Activated T-helper 1 cell treated with anti-CD3 and anti-CD28 coated beads, Interleukin-12 subunit alpha, Interleukin-12 subunit beta, Interleukin-2, Interleukin-4 antibody, amounts not matched to agents 30 ng/mL and 10 ng/mL and 1 ng/mL, durations not matched to agents 14 hours and 24 hours and 36 hours (primary cell): ENCODE results near the gene SAMD11. TPM values are rescaled to one million over a fixed set of nuclear protein-coding genes. Genes with fewer than 3 reads are reported as not detected.
"Not testable (repeated sequence)": the region's sequence is repeated elsewhere in the genome, so short reads cannot be mapped to it uniquely, and the experiment has no call there.

Source experiments
- DNase-seq: peaks from one replicate; pipeline ENCODE4 v3.0.0; 2021; ENCODE audit warnings: low spot score
- H3K27ac Mint-ChIP-seq: one replicate; pipeline ENCODE4 v1.8.0; 2021; ENCODE audit warnings: mild to moderate bottlenecking, mixed read lengths
- H3K27me3 Mint-ChIP-seq: one replicate; pipeline ENCODE4 v1.8.0; 2022; ENCODE audit warnings: mild to moderate bottlenecking, moderate library complexity, mixed read lengths; ENCODE audit not compliant: insufficient read depth
- H3K36me3 Mint-ChIP-seq: one replicate; pipeline ENCODE4 v1.8.0; 2021; ENCODE audit warnings: low read depth, mixed read lengths
- H3K4me1 Mint-ChIP-seq: one replicate; pipeline ENCODE4 v1.8.0; 2021; ENCODE audit warnings: low read depth, mixed read lengths
- H3K4me3 Mint-ChIP-seq: one replicate; pipeline ENCODE4 v1.8.0; 2021; ENCODE audit warnings: mild to moderate bottlenecking, moderate library complexity, mixed read lengths
- H3K9me3 Mint-ChIP-seq: one replicate; pipeline ENCODE4 v1.8.0; 2021; ENCODE audit warnings: mixed read lengths
- intact Hi-C: fragments of 100-400 bp; cut with micrococcal nuclease; formaldehyde crosslinking; loops from one replicate; pipeline ENCODE4 v1.15.1; 2024
- total RNA-seq: library from RNA; stranded (reverse); gene quantifications from 2 replicates; pipeline ENCODE4 v1.2.3, GENCODE V29; 2022

The SAMD11 gene, protein sequence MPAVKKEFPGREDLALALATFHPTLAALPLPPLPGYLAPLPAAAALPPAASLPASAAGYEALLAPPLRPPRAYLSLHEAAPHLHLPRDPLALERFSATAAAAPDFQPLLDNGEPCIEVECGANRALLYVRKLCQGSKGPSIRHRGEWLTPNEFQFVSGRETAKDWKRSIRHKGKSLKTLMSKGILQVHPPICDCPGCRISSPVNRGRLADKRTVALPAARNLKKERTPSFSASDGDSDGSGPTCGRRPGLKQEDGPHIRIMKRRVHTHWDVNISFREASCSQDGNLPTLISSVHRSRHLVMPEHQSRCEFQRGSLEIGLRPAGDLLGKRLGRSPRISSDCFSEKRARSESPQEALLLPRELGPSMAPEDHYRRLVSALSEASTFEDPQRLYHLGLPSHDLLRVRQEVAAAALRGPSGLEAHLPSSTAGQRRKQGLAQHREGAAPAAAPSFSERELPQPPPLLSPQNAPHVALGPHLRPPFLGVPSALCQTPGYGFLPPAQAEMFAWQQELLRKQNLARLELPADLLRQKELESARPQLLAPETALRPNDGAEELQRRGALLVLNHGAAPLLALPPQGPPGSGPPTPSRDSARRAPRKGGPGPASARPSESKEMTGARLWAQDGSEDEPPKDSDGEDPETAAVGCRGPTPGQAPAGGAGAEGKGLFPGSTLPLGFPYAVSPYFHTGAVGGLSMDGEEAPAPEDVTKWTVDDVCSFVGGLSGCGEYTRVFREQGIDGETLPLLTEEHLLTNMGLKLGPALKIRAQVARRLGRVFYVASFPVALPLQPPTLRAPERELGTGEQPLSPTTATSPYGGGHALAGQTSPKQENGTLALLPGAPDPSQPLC
- not detected in 2 replicates for total RNA-seq

DNA sequence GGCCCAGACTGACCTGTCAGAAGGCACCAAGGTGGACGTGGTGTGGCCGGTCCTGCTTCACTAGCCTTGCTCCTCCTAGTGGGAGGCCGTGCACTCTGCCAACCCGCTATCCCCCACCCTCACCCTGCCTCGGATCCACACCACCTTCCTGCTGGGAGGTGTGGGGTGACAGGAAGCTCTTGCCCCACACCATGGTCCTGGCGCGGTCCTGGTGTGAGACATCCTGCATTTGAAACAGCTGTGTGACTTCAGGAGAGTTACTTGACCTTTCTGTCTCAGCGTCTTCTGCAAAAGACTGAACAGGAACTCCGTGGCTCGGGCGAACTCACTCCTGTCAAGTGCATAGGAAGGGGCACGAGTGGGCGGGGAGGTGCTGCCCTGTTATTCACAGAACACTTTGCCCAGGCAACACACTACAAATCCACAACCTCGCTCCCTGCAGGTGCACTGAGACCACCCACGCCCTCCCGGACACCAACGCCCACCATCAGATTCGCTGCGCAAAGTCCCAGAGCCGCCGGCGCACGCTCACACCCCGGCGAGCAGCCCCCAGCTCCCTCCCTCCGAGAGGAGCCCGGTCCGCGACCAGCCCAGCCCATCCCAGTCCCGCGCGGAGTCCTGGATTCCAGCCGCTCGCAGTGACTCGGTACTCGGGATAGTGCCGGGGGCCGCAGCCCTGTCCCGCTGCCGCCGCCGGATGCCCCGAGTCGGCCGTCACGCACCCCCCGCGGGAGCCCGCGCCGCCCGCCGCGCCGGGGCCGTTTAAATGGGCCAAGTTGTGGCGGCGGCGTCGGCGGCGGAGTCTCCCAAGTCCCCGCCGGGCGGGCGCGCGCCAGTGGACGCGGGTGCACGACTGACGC, at the start of gene SAMD11:
TSS of gene SAMD11 (plus strand) at position 793 of the 860 bp plus-strand sequence. CDS start 509 bp downstream, outside the sequence.
- Mint-ChIP-seq H3K36me3 (no peaks in the 10 kb centered on the region), H3K27ac (peak within 1 kb of the TSS; percentile 48), H3K4me1 (peaks cover 6% of the 10 kb centered on the region), H3K27me3 (peaks cover 52% of the 10 kb centered on the region), H3K4me3 (peak within 1 kb of the TSS; percentile 62), H3K9me3 (no peaks in the 10 kb centered on the region)
- peak; percentile 25 for DNase-seq
- intact Hi-C loops = loop anchor here (2.0 to 10.0 kb wide), 2 partner anchors 17 to 171 kb away; no protein-coding TSS in a partner anchor

DNA sequence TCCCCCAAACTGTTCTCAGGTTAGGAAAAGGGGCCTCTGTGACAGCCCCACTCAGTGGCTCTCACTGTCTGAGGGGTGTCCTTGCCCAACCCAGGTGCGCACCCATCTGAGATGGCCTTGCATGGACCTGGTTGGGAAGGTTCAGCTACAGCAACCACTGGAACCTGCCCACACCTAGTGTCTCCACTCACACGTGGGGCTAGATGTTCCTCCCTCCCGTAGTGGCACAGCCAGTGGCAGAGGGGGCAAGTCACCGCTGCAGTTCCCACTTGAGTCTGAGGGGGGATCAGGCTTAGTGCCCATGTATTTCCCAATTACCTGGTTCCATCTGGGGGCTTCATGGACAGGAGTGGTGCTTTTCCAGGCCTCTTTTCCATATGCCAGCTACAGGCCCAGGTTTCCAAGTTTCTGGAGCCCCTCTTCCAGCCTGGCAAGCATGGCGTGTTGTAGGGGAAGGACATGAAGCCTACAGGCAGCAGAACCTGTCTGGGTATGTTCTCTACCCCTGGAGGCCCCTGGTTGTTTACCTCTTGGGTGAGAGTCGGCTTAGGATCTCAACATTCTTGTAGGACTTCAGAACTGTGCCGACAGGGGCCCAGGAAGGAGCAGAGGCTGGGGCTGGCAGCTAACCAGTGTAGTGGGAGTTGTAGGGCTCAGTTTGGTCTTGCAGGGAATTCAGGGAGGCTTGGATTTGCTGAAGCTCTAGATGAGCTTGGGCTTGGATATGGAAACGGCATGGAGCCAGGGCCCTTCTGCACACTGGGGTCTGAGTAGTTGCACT, 47.1 kb upstream of the SAMD11 start:
- H3K4me3 Mint-ChIP-seq, H3K4me1 Mint-ChIP-seq, intact Hi-C loops, H3K9me3 Mint-ChIP-seq, H3K36me3 Mint-ChIP-seq, DNase-seq: not testable (repeated sequence)
- Mint-ChIP-seq H3K27ac (peak overlapping the region; percentile 82), H3K27me3 (peaks cover 18% of the 10 kb centered on the region)

DNA sequence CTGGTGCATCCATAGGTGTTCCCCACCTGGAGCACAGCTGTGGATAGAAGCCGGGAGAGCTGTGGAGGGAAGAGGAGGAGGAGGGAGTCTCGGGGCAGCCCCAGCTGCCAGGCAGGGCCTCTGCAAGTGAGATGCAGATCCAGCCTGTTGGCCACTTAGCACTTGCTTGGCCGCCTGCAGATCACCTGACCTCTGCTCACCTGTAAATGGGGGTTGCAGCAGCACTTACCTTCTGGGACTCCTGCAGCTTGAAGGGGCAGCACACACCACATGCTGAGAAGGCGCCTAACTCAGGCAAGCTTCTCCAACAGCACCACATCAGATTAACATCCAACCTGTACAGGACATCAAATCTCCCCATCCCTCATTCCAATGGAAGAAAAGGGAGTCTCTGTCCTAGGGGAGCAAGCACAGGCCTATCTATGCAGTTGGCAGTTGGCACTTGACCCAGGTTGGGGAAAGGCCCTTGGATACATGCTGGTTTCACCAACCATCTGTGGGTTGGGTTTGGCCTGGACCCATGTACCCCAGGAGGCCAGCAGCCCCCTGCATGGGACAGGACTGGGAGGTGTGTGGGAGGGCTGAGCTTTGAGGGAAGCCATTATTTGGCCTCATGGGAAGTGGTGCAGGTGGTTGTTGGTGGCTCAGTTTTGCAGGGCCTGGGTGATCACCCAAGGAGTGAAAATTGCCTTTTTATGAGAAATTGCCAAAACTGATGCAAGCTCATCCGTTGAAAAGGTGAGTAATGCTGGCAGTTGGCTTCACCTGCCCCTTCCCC, 46.3 kb upstream of the SAMD11 start:
- H3K4me3 Mint-ChIP-seq, H3K9me3 Mint-ChIP-seq, H3K4me1 Mint-ChIP-seq, DNase-seq, intact Hi-C loops, H3K36me3 Mint-ChIP-seq, H3K27ac Mint-ChIP-seq: not testable (repeated sequence)
- peaks cover 20% of the 10 kb centered on the region for H3K27me3 Mint-ChIP-seq

DNA sequence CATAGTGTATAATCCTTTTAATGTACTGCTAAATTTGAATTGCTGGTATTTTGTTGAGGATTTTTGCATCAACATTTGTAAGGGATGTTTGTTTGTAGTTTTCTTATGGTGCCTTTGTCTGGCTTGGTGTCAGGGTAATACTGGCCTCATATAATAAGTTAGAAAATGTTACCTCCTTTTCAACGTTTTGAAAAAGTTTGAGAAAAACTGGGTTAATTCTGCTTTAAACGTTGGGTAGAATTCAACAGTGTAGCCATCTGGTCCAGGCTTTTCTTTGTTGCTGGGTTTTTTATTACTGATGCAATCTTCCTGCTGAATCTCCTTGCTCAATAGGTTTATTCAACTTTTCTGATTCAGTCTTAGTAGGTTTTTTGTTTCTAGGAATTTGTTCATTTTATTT, 43.2 kb upstream of the SAMD11 start:
- H3K27ac Mint-ChIP-seq, H3K36me3 Mint-ChIP-seq, intact Hi-C loops, H3K4me3 Mint-ChIP-seq, DNase-seq, H3K9me3 Mint-ChIP-seq, H3K4me1 Mint-ChIP-seq: not testable (repeated sequence)
- peaks cover 45% of the 10 kb centered on the region for H3K27me3 Mint-ChIP-seq

DNA sequence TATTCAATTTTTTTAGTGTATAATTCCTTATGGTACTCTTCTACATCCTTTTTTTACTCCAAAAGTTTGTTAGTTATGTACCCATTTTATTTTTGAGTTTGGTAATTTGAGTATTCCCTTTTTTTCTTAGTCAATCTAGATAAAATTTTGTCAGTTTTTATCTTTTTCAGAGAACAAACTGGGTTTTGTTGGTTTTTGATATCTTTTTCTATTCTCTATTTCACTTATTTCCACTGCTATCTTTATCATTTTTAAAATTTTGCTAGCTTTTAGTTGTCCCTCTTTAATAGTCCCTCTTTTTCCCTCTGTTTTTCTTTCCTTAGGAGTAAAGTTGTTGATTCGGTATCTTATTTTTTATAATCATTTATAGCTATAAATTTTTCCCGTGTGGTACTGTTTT, 42.8 kb upstream of the SAMD11 start:
- H3K4me3 Mint-ChIP-seq, H3K4me1 Mint-ChIP-seq: not testable (repeated sequence)

DNA sequence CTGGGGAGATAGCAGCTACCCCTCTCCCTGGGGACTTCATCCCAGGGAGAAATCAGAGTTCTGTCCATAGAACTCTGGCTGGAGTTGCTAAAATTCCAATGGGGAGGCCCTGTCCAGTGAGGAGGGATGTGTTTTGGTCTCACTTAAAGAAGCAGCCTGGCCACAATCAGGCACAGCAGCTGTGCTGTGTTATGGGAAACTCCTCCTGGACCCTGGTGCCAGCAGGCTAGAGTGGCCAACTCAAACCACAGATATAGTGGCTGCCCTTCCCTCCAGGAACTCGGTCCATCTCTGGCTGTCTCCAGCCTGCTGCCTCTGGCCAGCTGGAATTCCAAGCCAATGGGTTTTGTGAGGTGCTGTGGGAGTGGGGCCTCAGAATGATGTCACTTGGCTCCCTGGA, 37.4 kb upstream of the SAMD11 start:
- Mint-ChIP-seq H3K4me3 (no peak overlapping the region), H3K36me3 (no peaks in the 10 kb centered on the region), H3K27ac (no peak overlapping the region), H3K27me3 (peaks cover 60% of the 10 kb centered on the region), H3K4me1 (peaks cover 8% of the 10 kb centered on the region), H3K9me3 (no peaks in the 10 kb centered on the region)
- intact Hi-C loops = no loop called here
- no peak for DNase-seq

More for the DNA sequence above, 42.8 kb upstream of the SAMD11 start:
- peaks cover 48% of the 10 kb centered on the region for H3K27me3 Mint-ChIP-seq
- H3K27ac Mint-ChIP-seq, H3K9me3 Mint-ChIP-seq, DNase-seq, intact Hi-C loops, H3K36me3 Mint-ChIP-seq: not testable (repeated sequence)

DNA sequence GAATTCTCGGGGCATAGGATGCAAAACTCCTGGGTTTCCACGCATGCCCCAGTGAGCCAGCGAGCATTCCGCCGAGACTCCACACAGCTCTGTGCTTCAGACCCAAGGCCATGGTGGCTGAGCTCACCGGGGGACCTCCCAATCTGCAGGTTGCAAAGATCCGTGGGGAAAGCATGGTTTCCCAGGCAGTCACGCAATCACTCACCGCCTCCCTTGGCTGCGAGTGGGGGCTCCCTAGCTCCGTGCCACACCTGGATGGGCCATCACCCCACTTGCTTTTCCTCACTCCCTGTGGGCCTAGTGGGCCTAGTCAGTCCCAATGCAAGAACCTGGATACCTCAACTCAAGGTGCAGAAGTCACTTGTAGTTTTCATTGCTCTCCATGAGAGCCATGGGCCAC, 37.0 kb upstream of the SAMD11 start:
- intact Hi-C loops = no loop called here
- no peaks in the 10 kb centered on the region for H3K36me3 Mint-ChIP-seq
- no peak for DNase-seq
- no peak overlapping the region for H3K4me3 Mint-ChIP-seq
- H3K9me3 Mint-ChIP-seq = no peaks in the 10 kb centered on the region
- no peak overlapping the region for H3K27ac Mint-ChIP-seq
- H3K4me1 Mint-ChIP-seq = peaks cover 8% of the 10 kb centered on the region
- peaks cover 60% of the 10 kb centered on the region for H3K27me3 Mint-ChIP-seq

DNA sequence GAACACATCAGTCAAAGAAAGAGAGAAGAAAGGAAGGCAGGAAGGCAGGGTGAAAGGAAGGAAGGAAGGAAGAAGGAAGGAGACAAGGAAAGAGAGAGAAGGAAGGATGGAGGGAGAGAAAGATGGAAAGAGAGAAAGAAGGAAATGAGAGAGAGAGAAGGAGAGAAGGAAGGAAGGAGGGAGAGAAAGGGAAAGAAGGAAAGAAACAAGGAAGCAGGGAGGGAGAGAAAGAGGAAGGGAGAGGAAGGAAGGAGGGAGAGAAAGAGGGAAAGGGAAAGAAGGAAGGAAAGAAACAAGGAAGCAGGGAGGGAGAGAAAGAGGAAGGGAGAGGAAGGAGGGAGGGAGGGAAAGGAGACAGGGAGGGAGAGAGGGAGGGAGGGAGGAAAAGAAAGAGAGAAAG, 35.4 kb upstream of the SAMD11 start:
- Mint-ChIP-seq H3K4me1 (peaks cover 8% of the 10 kb centered on the region), H3K9me3 (no peaks in the 10 kb centered on the region), H3K27me3 (peaks cover 50% of the 10 kb centered on the region), H3K36me3 (no peaks in the 10 kb centered on the region), H3K4me3 (no peak overlapping the region), H3K27ac (peak overlapping the region; percentile 9)
- intact Hi-C loops = no loop called here
- no peak for DNase-seq

DNA sequence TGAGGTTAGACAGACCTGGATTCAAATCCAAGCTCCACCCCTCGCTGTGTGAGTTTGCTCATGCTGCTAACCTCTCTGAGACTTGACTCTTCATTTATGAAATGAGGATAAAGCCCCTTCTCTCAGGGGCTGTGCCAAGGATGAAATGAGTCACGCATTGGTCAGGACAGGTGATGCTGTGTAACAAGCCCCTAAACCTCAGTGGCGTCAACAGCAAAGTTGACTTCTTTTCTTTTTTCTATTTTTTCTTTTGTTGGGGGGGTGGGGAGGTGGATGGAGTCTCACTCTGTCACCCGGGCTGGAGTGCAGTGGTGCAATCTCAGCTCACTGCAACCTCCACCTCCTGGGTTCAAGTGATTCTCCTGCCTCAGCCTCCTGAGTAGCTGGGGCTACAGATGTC, 33.9 kb upstream of the SAMD11 start:
- H3K27me3 Mint-ChIP-seq = peaks cover 48% of the 10 kb centered on the region
- H3K4me1 Mint-ChIP-seq, H3K9me3 Mint-ChIP-seq, DNase-seq, H3K36me3 Mint-ChIP-seq, H3K27ac Mint-ChIP-seq, H3K4me3 Mint-ChIP-seq: not testable (repeated sequence)
- intact Hi-C loops = loop anchor here (2.0 kb wide), 1 partner anchor 15 kb away; no protein-coding TSS in a partner anchor

DNA sequence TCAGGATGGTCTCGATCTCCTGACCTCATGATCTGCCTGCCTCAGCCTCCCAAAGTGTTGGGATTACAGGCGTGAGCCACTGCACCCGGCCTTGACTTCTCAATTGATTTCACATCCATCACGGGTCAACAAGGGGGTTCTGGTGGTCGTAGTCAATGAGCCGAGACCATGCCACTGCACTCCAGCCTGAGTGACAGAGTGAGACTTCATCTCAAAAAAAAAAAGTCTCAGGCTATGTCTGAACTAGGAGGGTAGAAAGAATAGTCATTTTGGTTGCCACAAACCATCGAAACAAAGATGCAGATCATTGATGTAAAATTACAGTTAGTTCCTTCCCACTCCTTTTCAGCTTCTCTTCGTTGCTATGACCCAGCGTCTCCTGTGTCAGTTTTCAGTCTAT, 33.5 kb upstream of the SAMD11 start:
- not testable (repeated sequence) for H3K4me1 Mint-ChIP-seq, H3K4me3 Mint-ChIP-seq, DNase-seq, H3K9me3 Mint-ChIP-seq, H3K36me3 Mint-ChIP-seq, H3K27ac Mint-ChIP-seq
- H3K27me3 Mint-ChIP-seq = peaks cover 47% of the 10 kb centered on the region
- intact Hi-C loops = loop anchor here (2.0 kb wide), 1 partner anchor 15 kb away; no protein-coding TSS in a partner anchor

DNA sequence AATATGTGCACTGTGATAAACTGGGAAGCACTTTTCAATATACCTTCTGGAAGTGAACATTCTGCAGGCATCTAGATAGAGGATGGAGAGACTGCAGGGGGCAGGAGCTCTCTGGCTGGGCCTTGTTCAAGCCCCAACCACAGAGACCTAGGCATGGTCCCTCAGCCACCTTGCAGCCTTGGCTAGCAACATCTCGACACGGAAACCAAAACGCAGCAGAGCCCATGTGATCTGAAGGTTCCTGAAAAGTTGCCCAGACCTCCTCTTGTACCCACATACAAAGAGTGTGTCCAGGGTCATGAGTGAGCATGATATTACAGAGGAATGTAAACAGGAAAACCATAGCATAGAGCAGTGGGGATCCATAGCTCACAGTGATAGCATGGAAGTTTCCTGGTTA, 33.1 kb upstream of the SAMD11 start:
- no peak for DNase-seq
- Mint-ChIP-seq H3K27ac (no peak overlapping the region), H3K4me3 (no peak overlapping the region), H3K36me3 (no peaks in the 10 kb centered on the region), H3K9me3 (no peaks in the 10 kb centered on the region), H3K4me1 (peaks cover 8% of the 10 kb centered on the region), H3K27me3 (peaks cover 46% of the 10 kb centered on the region)
- intact Hi-C loops = loop anchor here (2.0 kb wide), 1 partner anchor 14 kb away; no protein-coding TSS in a partner anchor
